K562 (cell line): ENCODE results near the gene MMP11.

Experiments
- CBFB ChIP-seq: sonication (generic); formaldehyde crosslinking; IDR thresholded peaks from 2 replicates; pipeline ENCODE4 v1.4.0; 2020; ENCODE audit warnings: mild to moderate bottlenecking, missing genetic modification reagents
- CCNT2 ChIP-seq: IDR thresholded peaks from 2 replicates; pipeline ENCODE4 v1.6.1; 2011; ENCODE audit warnings: borderline replicate concordance, low read depth, mild to moderate bottlenecking, moderate library complexity, mixed read lengths, low read length; ENCODE audit not compliant: insufficient read length; ENCODE audit errors: extremely low read depth
- CHD1 ChIP-seq: fragments of 200-600 bp; sonication (generic); IDR thresholded peaks from one replicate; pipeline ENCODE4 v1.6.1; 2012; ENCODE audit warnings: mild to moderate bottlenecking, moderate library complexity, low read length, inconsistent platforms
- CTCF ChIP-seq, 3 experiments: IDR thresholded peaks in 2 of 3; conservative IDR thresholded peaks in 1 of 3; 2 replicates each; pipeline ENCODE4 v1.5.1; 2011 to 2012; ENCODE audit warnings: low read length in 3 of 3, mild to moderate bottlenecking in 3 of 3, control low read depth in 2 of 3, improper control_type of control experiment in 1 of 3, inconsistent platforms in 1 of 3, low read depth in 1 of 3, mixed read lengths in 1 of 3, moderate library complexity in 1 of 3; ENCODE audit not compliant: insufficient read depth in 2 of 3
- MAX ChIP-seq: sonication (generic); formaldehyde crosslinking; IDR thresholded peaks from 2 replicates; pipeline ENCODE4 v1.9.0; 2022; ENCODE audit warnings: mild to moderate bottlenecking, missing genetic modification reagents
- U2AF2 ChIP-seq: fragments of 200-400 bp; formaldehyde crosslinking; optimal IDR thresholded peaks from 2 replicates; pipeline ENCODE3; 2017; ENCODE audit warnings: low read depth, mild to moderate bottlenecking, low read length
- ZNF232 ChIP-seq: sonication (generic); formaldehyde crosslinking; IDR thresholded peaks from 2 replicates; pipeline ENCODE4 v1.8.0; 2022; ENCODE audit warnings: mild to moderate bottlenecking, missing genetic modification reagents
- TF ChIP-seq, protein P1 (sequence below): fragments of 250-450 bp; sonication (Bioruptor Pico); IDR thresholded peaks from 2 replicates; pipeline ENCODE4 v1.8.0; 2021; ENCODE audit warnings: borderline replicate concordance, mild to moderate bottlenecking, moderate library complexity; ENCODE audit not compliant: poor library complexity, severe bottlenecking
- TF ChIP-seq, protein P2 (sequence below): fragments of 150-350 bp; conservative IDR thresholded peaks from 2 replicates; pipeline ENCODE4 v1.6.1; 2014; ENCODE audit warnings: low read length
- TF ChIP-seq, protein P3 (sequence below): sonication (generic); formaldehyde crosslinking; IDR thresholded peaks from 2 replicates; pipeline ENCODE4 v1.8.0; 2022; ENCODE audit warnings: missing genetic modification reagents, mild to moderate bottlenecking, moderate library complexity, borderline replicate concordance

GRCh38 chr22:23743303-23743705 lies 29.3 kb upstream of the MMP11 start:
- no peak for TF ChIP-seq ZNF232 (CRISPR knock-in tag)
- TF ChIP-seq CCNT2: no peak
- TF ChIP-seq CTCF (IDR thresholded peaks at IDR 0.05 in 2 of 3, conservative IDR thresholded peaks at IDR 0.05 in 1 of 3; ENCODE audit: insufficient read depth in 2 of 3, low read depth in 1 of 3, low read length in 3 of 3): no peak
- TF ChIP-seq U2AF2: no peak
- TF ChIP-seq, protein P1, sequence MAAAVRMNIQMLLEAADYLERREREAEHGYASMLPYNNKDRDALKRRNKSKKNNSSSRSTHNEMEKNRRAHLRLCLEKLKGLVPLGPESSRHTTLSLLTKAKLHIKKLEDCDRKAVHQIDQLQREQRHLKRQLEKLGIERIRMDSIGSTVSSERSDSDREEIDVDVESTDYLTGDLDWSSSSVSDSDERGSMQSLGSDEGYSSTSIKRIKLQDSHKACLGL (CRISPR knock-in tag): no peak
- no peak for TF ChIP-seq CBFB (CRISPR knock-in tag)
- no peak for TF ChIP-seq CHD1
- TF ChIP-seq, protein P2, sequence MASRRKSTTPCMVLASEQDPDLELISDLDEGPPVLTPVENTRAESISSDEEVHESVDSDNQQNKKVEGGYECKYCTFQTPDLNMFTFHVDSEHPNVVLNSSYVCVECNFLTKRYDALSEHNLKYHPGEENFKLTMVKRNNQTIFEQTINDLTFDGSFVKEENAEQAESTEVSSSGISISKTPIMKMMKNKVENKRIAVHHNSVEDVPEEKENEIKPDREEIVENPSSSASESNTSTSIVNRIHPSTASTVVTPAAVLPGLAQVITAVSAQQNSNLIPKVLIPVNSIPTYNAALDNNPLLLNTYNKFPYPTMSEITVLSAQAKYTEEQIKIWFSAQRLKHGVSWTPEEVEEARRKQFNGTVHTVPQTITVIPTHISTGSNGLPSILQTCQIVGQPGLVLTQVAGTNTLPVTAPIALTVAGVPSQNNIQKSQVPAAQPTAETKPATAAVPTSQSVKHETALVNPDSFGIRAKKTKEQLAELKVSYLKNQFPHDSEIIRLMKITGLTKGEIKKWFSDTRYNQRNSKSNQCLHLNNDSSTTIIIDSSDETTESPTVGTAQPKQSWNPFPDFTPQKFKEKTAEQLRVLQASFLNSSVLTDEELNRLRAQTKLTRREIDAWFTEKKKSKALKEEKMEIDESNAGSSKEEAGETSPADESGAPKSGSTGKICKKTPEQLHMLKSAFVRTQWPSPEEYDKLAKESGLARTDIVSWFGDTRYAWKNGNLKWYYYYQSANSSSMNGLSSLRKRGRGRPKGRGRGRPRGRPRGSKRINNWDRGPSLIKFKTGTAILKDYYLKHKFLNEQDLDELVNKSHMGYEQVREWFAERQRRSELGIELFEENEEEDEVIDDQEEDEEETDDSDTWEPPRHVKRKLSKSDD: no peak
- TF ChIP-seq, protein P3, sequence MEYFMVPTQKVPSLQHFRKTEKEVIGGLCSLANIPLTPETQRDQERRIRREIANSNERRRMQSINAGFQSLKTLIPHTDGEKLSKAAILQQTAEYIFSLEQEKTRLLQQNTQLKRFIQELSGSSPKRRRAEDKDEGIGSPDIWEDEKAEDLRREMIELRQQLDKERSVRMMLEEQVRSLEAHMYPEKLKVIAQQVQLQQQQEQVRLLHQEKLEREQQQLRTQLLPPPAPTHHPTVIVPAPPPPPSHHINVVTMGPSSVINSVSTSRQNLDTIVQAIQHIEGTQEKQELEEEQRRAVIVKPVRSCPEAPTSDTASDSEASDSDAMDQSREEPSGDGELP (CRISPR knock-in tag): no peak
- no peak for TF ChIP-seq MAX (CRISPR knock-in tag)
